Lower leg skin (tissue), 3 donors: ENCODE results near the gene CBLN1.

Source experiments
- POLR2A ChIP-seq, 2 donors: fragments of 450-650 bp; IDR thresholded peaks; one replicate each; pipeline ENCODE4 v1.6.1; 2016 to 2017; ENCODE audit warnings: antibody characterized with exemption in 2 of 2, mild to moderate bottlenecking in 1 of 2, moderate library complexity in 1 of 2
- TF ChIP-seq, protein P1 (sequence below), 3 donors: fragments of 450-650 bp; IDR thresholded peaks; one replicate each; pipeline ENCODE4 v1.5.1; 2016; ENCODE audit warnings: antibody characterized with exemption in 3 of 3, mild to moderate bottlenecking in 3 of 3, moderate library complexity in 2 of 3

DNA sequence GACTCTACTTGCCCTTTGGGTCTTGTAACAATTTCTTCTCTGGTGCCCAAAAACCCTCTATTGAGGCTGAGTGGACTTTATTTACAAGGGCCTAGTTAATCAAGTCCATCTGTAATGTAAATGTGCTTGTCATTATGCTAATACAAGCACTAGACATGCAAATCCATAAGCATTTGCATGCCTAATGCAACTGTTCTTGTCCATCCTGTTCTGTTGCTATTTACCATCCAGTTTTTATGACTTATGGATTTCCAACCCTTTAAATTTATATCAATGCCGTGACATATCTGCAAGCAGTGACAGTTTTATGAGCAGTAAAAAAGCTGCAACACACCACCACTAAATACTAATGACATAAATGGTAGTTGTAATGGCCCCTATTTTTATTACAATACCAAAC is 33.4 kb downstream of the CBLN1 start:
- TF ChIP-seq, protein P1, sequence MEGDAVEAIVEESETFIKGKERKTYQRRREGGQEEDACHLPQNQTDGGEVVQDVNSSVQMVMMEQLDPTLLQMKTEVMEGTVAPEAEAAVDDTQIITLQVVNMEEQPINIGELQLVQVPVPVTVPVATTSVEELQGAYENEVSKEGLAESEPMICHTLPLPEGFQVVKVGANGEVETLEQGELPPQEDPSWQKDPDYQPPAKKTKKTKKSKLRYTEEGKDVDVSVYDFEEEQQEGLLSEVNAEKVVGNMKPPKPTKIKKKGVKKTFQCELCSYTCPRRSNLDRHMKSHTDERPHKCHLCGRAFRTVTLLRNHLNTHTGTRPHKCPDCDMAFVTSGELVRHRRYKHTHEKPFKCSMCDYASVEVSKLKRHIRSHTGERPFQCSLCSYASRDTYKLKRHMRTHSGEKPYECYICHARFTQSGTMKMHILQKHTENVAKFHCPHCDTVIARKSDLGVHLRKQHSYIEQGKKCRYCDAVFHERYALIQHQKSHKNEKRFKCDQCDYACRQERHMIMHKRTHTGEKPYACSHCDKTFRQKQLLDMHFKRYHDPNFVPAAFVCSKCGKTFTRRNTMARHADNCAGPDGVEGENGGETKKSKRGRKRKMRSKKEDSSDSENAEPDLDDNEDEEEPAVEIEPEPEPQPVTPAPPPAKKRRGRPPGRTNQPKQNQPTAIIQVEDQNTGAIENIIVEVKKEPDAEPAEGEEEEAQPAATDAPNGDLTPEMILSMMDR (IDR thresholded peaks at IDR 0.05) = no peak
- no peak for TF ChIP-seq POLR2A (IDR thresholded peaks at IDR 0.05)
